Measurements from ENCODE around the gene AQP5. TPM values are rescaled to one million over a fixed set of nuclear protein-coding genes. Genes with fewer than 3 reads are reported as not detected.
"Not testable (repeated sequence)": the region's sequence is repeated elsewhere in the genome, so short reads cannot be mapped to it uniquely, and the experiment has no call there.

The AQP5 gene
- polyA plus RNA-seq, 6 donors from 2014 or later = not detected

DNA sequence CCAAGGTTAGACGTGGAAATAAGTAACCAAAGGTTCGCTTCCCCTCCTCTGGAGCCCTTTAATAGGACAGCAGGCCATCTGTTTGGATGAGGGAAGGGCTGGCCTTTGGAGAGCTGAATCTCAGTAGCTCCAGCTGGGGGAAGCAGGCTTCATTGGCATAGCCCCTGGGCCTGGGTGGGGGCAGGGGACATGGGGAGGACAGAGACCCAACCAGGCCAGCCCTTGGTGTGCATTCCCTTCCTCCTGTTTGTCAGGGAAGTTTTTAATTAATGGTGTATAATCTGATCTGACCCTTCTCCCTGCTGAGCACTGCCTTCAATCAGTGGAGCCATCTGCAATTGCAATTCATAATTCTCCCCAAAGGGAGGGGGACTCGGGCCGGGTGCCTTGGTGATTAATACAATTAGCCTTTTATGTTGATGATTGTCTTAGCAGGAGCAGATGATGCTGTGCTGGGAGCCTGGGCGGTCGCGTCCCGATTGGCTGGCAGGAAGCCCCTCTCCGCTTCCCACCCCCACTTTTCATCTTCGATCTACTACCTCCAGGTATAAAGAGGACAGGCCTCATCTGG, 17.4 kb downstream of the AQP5 start:
- no peaks in the 10 kb centered on the region for H3K27me3 Mint-ChIP-seq
- DNase-seq = no peak
- no peaks in the 10 kb centered on the region for H3K4me1 Mint-ChIP-seq
- no peaks in the 10 kb centered on the region for H3K36me3 Mint-ChIP-seq
- peak overlapping the region in 2 of 6 donors; percentile 22 to 71 for H3K27ac Mint-ChIP-seq
- ATAC-seq (ENCODE audit: low read depth in 2 of 2) = no peak
- no peaks in the 10 kb centered on the region for H3K9me3 Mint-ChIP-seq
- H3K4me3 Mint-ChIP-seq = no peak overlapping the region

- H3K36me3 Mint-ChIP-seq = no peaks in the 10 kb centered on the region
- H3K9me3 Mint-ChIP-seq = no peaks in the 10 kb centered on the region
- H3K4me1 Mint-ChIP-seq = no peaks in the 10 kb centered on the region
- DNase-seq (no peak), ATAC-seq (ENCODE audit: low read depth in 2 of 2) (no peak)
- no peaks in the 10 kb centered on the region for H3K27me3 Mint-ChIP-seq
- peak overlapping the region in 2 of 6 donors; percentile 10 to 78 for H3K27ac Mint-ChIP-seq
- no peak overlapping the region for H3K4me3 Mint-ChIP-seq
Measured at GRCh38 chr12:49979791-49980190, 18.1 kb downstream of the AQP5 start.

DNA sequence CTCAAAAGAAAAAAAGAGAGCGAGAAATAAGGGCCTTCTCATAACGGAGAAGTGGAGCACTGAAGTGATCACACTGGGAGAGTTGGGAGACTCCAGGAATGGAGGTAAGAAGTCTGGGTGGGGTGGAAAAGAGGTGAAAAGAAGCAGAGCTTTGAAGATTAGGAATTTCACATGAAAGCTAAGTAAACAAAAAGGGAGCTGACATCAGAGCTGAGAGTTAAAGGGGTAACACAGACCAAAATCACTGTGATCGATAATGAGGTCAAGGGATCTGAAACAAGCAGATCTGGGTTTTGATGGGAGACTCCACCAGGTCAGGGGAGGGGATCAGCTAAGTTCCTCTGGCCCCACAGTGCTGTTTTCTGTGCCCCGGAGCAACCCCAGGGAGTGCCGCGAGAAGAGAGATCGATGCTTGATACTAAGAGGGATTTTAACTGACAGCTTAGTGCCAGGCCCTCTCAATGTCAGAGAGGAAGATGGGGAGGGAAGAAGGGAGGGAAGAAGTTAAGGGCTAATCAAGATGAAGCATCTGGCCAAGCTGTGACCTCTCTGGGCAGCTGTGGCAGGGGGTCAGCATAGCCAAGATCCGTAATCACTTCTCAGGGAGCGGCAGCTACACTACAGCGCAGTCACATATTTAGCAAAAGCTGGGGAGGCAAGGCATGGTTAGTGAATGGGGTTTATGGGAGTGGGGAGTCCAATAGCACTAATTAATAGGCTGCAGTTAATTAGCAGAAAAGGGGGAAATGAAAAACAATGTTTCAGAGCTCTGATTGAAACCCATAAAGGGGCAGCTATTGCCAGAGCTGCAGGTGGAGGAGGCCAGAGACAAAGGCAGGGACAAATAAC, 19.1 kb downstream of the AQP5 start:
- H3K4me1 Mint-ChIP-seq = no peaks in the 10 kb centered on the region
- peak overlapping the region in 1 of 8 donors; percentile 25 for H3K4me3 Mint-ChIP-seq
- DNase-seq = no peak
- no peaks in the 10 kb centered on the region for H3K36me3 Mint-ChIP-seq
- H3K27ac Mint-ChIP-seq = peak overlapping the region in 1 of 6 donors; percentile 17
- no peak for ATAC-seq (ENCODE audit: low read depth in 2 of 2)
- no peaks in the 10 kb centered on the region for H3K27me3 Mint-ChIP-seq
- no peaks in the 10 kb centered on the region for H3K9me3 Mint-ChIP-seq

- Mint-ChIP-seq H3K4me3 (no peak overlapping the region), H3K27me3 (no peaks in the 10 kb centered on the region), H3K9me3 (no peaks in the 10 kb centered on the region), H3K27ac (peak overlapping the region in 1 of 6 donors; percentile 51), H3K4me1 (no peaks in the 10 kb centered on the region), H3K36me3 (peaks cover 0 to 4% of the 10 kb centered on the region in 2 donors)
- ATAC-seq (ENCODE audit: low read depth in 2 of 2) (no peak), DNase-seq (no peak)
Measured at GRCh38 chr12:49982246-49983087, 20.8 kb downstream of the AQP5 start.

- no peak for DNase-seq
- Mint-ChIP-seq H3K4me3 (no peak overlapping the region), H3K36me3 (peaks cover 0 to 4% of the 10 kb centered on the region in 2 donors), H3K27ac (peak overlapping the region in 1 of 6 donors; percentile 23), H3K4me1 (no peaks in the 10 kb centered on the region), H3K9me3 (no peaks in the 10 kb centered on the region), H3K27me3 (no peaks in the 10 kb centered on the region)
- ATAC-seq (ENCODE audit: low read depth in 2 of 2) = no peak
Measured at GRCh38 chr12:49983892-49984291, 22.2 kb downstream of the AQP5 start.

DNA sequence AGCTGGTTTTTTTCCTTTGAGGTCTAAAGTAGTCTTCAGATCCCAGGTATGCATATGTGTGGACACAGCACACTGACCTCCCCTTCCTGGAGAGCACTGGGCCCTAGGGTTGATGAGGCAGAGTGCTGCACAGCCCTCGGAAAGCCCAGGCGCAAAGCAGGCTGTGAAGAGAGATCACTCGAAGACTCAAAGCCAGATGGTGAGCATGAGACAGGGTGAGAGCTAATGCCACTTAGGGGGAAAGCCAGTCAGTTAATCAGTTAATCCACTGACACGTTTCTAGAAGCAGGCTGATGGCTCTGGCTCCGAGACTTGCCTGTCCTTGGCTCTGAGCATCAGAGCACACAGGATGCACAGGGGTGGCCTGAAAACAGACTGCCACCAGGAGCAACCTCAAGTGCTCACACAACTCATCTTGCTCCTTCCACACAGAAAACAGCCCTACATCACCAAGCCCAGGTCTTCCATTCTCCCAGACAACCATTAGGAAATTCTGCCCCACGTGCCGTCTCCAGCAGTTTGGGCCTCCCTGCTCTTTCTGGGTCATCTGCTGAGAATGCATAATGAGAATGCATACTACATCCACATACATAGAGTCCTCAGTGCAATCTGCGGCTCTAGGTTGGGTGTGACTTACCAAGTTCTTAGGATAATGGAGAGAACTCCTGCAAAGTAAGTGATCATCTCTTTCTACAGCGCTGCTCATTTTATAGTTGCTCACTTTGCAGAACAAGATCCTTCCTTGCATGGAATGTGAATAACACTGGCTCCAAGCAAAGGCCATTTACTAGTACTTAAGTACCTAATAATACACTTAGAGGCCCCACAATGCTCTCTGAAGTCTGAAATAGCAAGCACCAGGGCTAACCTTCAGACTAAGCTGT, 23.0 kb downstream of the AQP5 start:
- DNase-seq = no peak
- Mint-ChIP-seq H3K4me3 (no peak overlapping the region), H3K27me3 (no peaks in the 10 kb centered on the region), H3K36me3 (peaks cover 0 to 6% of the 10 kb centered on the region in 2 donors), H3K9me3 (no peaks in the 10 kb centered on the region), H3K27ac (peak overlapping the region in 1 of 6 donors; percentile 51), H3K4me1 (no peaks in the 10 kb centered on the region)
- ATAC-seq (ENCODE audit: low read depth in 2 of 2) = no peak

- no peak overlapping the region for H3K4me3 Mint-ChIP-seq
- H3K36me3 Mint-ChIP-seq = peaks cover 0 to 9% of the 10 kb centered on the region in 2 donors
- no peaks in the 10 kb centered on the region for H3K27me3 Mint-ChIP-seq
- H3K4me1 Mint-ChIP-seq = no peaks in the 10 kb centered on the region
- no peaks in the 10 kb centered on the region for H3K9me3 Mint-ChIP-seq
- ATAC-seq (ENCODE audit: low read depth in 2 of 2) = no peak
- H3K27ac Mint-ChIP-seq = no peak overlapping the region
- no peak for DNase-seq
Measured at GRCh38 chr12:49985981-49986380, 24.3 kb downstream of the AQP5 start.

- DNase-seq; H3K36me3 Mint-ChIP-seq; ATAC-seq (ENCODE audit: low read depth in 2 of 2); H3K27me3 Mint-ChIP-seq; H3K4me1 Mint-ChIP-seq; H3K9me3 Mint-ChIP-seq; H3K4me3 Mint-ChIP-seq; H3K27ac Mint-ChIP-seq: not testable (repeated sequence)
Measured at GRCh38 chr12:49986476-49986875, 24.8 kb downstream of the AQP5 start.

- no peak overlapping the region for H3K27ac Mint-ChIP-seq
- H3K4me3 Mint-ChIP-seq = no peak overlapping the region
- DNase-seq (no peak), ATAC-seq (ENCODE audit: low read depth in 2 of 2) (no peak)
- H3K27me3 Mint-ChIP-seq = no peaks in the 10 kb centered on the region
- peaks cover 8 to 19% of the 10 kb centered on the region in 2 donors for H3K36me3 Mint-ChIP-seq
- H3K9me3 Mint-ChIP-seq = no peaks in the 10 kb centered on the region
- no peaks in the 10 kb centered on the region for H3K4me1 Mint-ChIP-seq
Measured at GRCh38 chr12:49987625-49988303, 26.1 kb downstream of the AQP5 start.

GRCh38 chr12:49989400-49989799, 27.7 kb downstream of the AQP5 start:
- not testable (repeated sequence) for H3K4me3 Mint-ChIP-seq; H3K4me1 Mint-ChIP-seq; DNase-seq; H3K9me3 Mint-ChIP-seq; ATAC-seq (ENCODE audit: low read depth in 2 of 2); H3K27me3 Mint-ChIP-seq
- Mint-ChIP-seq H3K36me3 (peaks cover 15 to 30% of the 10 kb centered on the region in 2 donors), H3K27ac (peak overlapping the region in 1 of 6 donors; percentile 16)

GRCh38 chr12:49990273-49990672, 28.6 kb downstream of the AQP5 start:
- Mint-ChIP-seq H3K4me1 (no peaks in the 10 kb centered on the region), H3K9me3 (no peaks in the 10 kb centered on the region), H3K4me3 (no peak overlapping the region), H3K27me3 (no peaks in the 10 kb centered on the region), H3K27ac (peak overlapping the region in 1 of 6 donors; percentile 12), H3K36me3 (peaks cover 15 to 34% of the 10 kb centered on the region in 2 donors)
- ATAC-seq (ENCODE audit: low read depth in 2 of 2) (no peak), DNase-seq (no peak)

GRCh38 chr12:49998453-49998852, 36.8 kb downstream of the AQP5 start:
- no peak for DNase-seq
- ATAC-seq (ENCODE audit: low read depth in 2 of 2) = no peak
- H3K9me3 Mint-ChIP-seq = no peaks in the 10 kb centered on the region
- H3K27me3 Mint-ChIP-seq = no peaks in the 10 kb centered on the region
- no peak overlapping the region for H3K4me3 Mint-ChIP-seq
- no peaks in the 10 kb centered on the region for H3K4me1 Mint-ChIP-seq
- peaks cover 10 to 26% of the 10 kb centered on the region in 2 donors for H3K36me3 Mint-ChIP-seq
- no peak overlapping the region for H3K27ac Mint-ChIP-seq
